ENCODE results near the gene ZBTB24. TPM values are rescaled to one million over a fixed set of nuclear protein-coding genes. Genes with fewer than 3 reads are reported as not detected.

The ZBTB24 gene
- total RNA-seq, 1 experiment from 2014 or later, result 27.3 TPM

- Mint-ChIP-seq H3K27me3 (ENCODE audit: low read depth) (no peaks in the 10 kb centered on the region), H3K27ac (peak overlapping the region in 2 of 3 experiments; percentile 63; a peak in 2 of 7 replicates), H3K4me1 (peaks cover 27 to 33% of the 10 kb centered on the region in 2 experiments), H3K4me3 (no peak overlapping the region), H3K9me3 (peaks cover 20 to 27% of the 10 kb centered on the region in 2 experiments), H3K36me3 (ENCODE audit: insufficient read depth in 1 of 3, low read depth in 3 of 3) (peaks cover 8 to 38% (median 13%) of the 10 kb centered on the region in 3 experiments)
- Histone ChIP-seq H3K79me2 (ENCODE audit: insufficient read depth, low read length) (no peaks in the 10 kb centered on the region), H3K9me3 (ENCODE audit: control insufficient read depth, low read depth, low read length) (no peaks in the 10 kb centered on the region), H2BK5ac (ENCODE audit: insufficient read length, low read length) (no peak overlapping the region), H3K4me2 (ENCODE audit: insufficient read depth, insufficient read length, low read length) (no peak overlapping the region), H3K23ac (ENCODE audit: insufficient read length, low read depth, low read length) (no peak overlapping the region), H4K8ac (replicated peaks; ENCODE audit: insufficient read length, low read depth, low read length) (no peak overlapping the region), H2BK20ac (ENCODE audit: low read depth, low read length, poor library complexity, severe bottlenecking) (no peak overlapping the region), H2BK120ac (ENCODE audit: low read depth, low read length, poor library complexity, severe bottlenecking) (no peak overlapping the region), H2BK12ac (ENCODE audit: insufficient read length, low read depth, low read length) (no peak overlapping the region), H2AK5ac (ENCODE audit: insufficient read length, low read length) (no peak overlapping the region), H3K27ac (ENCODE audit: insufficient read length, low read depth, low read length) (no peak overlapping the region), H4K5ac (ENCODE audit: insufficient read length, low read depth, low read length) (no peak overlapping the region), H3K79me1 (ENCODE audit: insufficient read depth, low read depth, low read length, poor library complexity, severe bottlenecking) (no peaks in the 10 kb centered on the region), H3K4me1 (ENCODE audit: insufficient read depth, low read length) (no peaks in the 10 kb centered on the region), H3T11ph (ENCODE audit: low read length) (no peak overlapping the region), H3K27me3 (ENCODE audit: insufficient read depth, low read length) (no peaks in the 10 kb centered on the region), H3K4ac (ENCODE audit: low read depth, low read length) (no peak overlapping the region), H3K9ac (ENCODE audit: extremely low read depth, insufficient read length, low read length) (no peak overlapping the region), H3K18ac (ENCODE audit: insufficient read length, low read depth, low read length) (no peak overlapping the region), H3K14ac (ENCODE audit: insufficient read depth, low read length) (no peak overlapping the region), H2BK15ac (ENCODE audit: low read depth, low read length) (no peak overlapping the region), H4K91ac (ENCODE audit: insufficient read length, low read depth, low read length) (no peak overlapping the region), H3K23me2 (ENCODE audit: insufficient read length, low read depth, low read length, poor library complexity, severe bottlenecking) (no peaks in the 10 kb centered on the region), H3K56ac (ENCODE audit: insufficient read length, low read depth, low read length) (no peak overlapping the region), H4K20me1 (ENCODE audit: control insufficient read depth, insufficient read depth, insufficient read length) (no peaks in the 10 kb centered on the region), H2AFZ (ENCODE audit: low read length) (no peak overlapping the region)
- no CpG with 5 or more reads among the region's 3 CpGs for WGBS (ENCODE audit: extremely low coverage, insufficient read length, low lambda C conversion rate)
- DNase-seq, result no peak
- TF ChIP-seq CTCF (conservative IDR thresholded peaks at IDR 0.05), result no peak
Measured at GRCh38 chr6:109514946-109515345, 31.9 kb upstream of the ZBTB24 start.

Measured in H9 (cell line).